Right forelimb (tissue), 1 donor: ENCODE results near the gene C3AR1.
"Not testable (repeated sequence)": the region's sequence is repeated elsewhere in the genome, so short reads cannot be mapped to it uniquely, and the experiment has no call there.

Experiments
- DNase-seq: peaks from one replicate; pipeline ENCODE4 v3.0.0-alpha.2; 2018

Gene C3AR1

GRCh38 chr12:8057306-8057705 is 8.9 kb downstream of the C3AR1 start:
- DNase-seq: no peak

- no peak for DNase-seq
Measured at GRCh38 chr12:8054816-8055215, 11.3 kb downstream of the C3AR1 start.

GRCh38 chr12:8052679-8053078 is 13.5 kb downstream of the C3AR1 start:
- no peak for DNase-seq

GRCh38 chr12:8050600-8051250 is 15.4 kb downstream of the C3AR1 start:
- DNase-seq: no peak

GRCh38 chr12:8048906-8049305 is 17.3 kb downstream of the C3AR1 start:
- no peak for DNase-seq

GRCh38 chr12:8047842-8048241 is 18.3 kb downstream of the C3AR1 start:
- DNase-seq: no peak

GRCh38 chr12:8045952-8046944 is 19.9 kb downstream of the C3AR1 start:
- peak; percentile 84 for DNase-seq

GRCh38 chr12:8040791-8041190 is 25.4 kb downstream of the C3AR1 start:
- DNase-seq: no peak

GRCh38 chr12:8038659-8039114 is 27.5 kb downstream of the C3AR1 start:
- DNase-seq: no peak

GRCh38 chr12:8037947-8038346 is 28.2 kb downstream of the C3AR1 start:
- no peak for DNase-seq

GRCh38 chr12:8037046-8037663 is 29.0 kb downstream of the C3AR1 start:
- no peak for DNase-seq

- no peak for DNase-seq
Measured at GRCh38 chr12:8036346-8036745, 29.8 kb downstream of the C3AR1 start.

- DNase-seq: no peak
Measured at GRCh38 chr12:8035440-8036010, 30.6 kb downstream of the C3AR1 start.

GRCh38 chr12:8034802-8035201 is 31.4 kb downstream of the C3AR1 start:
- DNase-seq: no peak

- DNase-seq: no peak
Measured at GRCh38 chr12:8033153-8034044, 32.8 kb downstream of the C3AR1 start.

- peak; percentile 92 for DNase-seq
Measured at GRCh38 chr12:8032242-8033152, 33.7 kb downstream of the C3AR1 start, which contains the start of gene FOXJ2. Gene FOXJ2 (plus strand): TSS chr12:8032716. CDS start chr12:8039833, 7,117 bp downstream.

GRCh38 chr12:8031872-8032241 is 34.3 kb downstream of the C3AR1 start:
- DNase-seq: no peak

- not testable (repeated sequence) for DNase-seq
Measured at GRCh38 chr12:8031017-8031416, 35.1 kb downstream of the C3AR1 start.

- DNase-seq: no peak
Measured at GRCh38 chr12:8030189-8030588, 36.0 kb downstream of the C3AR1 start.

GRCh38 chr12:8028267-8028666 is 37.9 kb downstream of the C3AR1 start:
- DNase-seq: no peak

- no peak for DNase-seq
Measured at GRCh38 chr12:8027856-8028255, 38.3 kb downstream of the C3AR1 start.
